Natural killer cell treated with Interleukin-12 subunit alpha and Interleukin-12 subunit beta and Interleukin-15 and Interleukin-18, amount 100 ng/mL, for 72 hours (primary cell): ENCODE data around the gene ABHD16B. TPM values are rescaled to one million over a fixed set of nuclear protein-coding genes. Genes with fewer than 3 reads are reported as not detected.
A peak's percentile ranks its signal among the peaks of the same experiment; 100 is the strongest.

Experiments used
- ATAC-seq, 2 donors: fragments of 150-1000 bp; cut with Tn5 transposase in 1 of 2; sonication (Bioruptor Pico), chemical (Tn5 transposase) in 1 of 2; 2 replicates each; pipeline ENCODE4 v1.10.0; 2021
- DNase-seq: peaks from one replicate; pipeline ENCODE4 v3.0.0; 2022; ENCODE audit warnings: low spot score
- H3K27ac Mint-ChIP-seq, 2 donors: 1 replicate in 1 of 2; 2 replicates in 1 of 2; pipeline ENCODE4 v1.8.0; 2022; ENCODE audit warnings: mixed read lengths in 2 of 2, mild to moderate bottlenecking in 1 of 2, moderate library complexity in 1 of 2
- H3K27me3 Mint-ChIP-seq, 2 donors: 1 replicate in 1 of 2; 2 replicates in 1 of 2; pipeline ENCODE4 v1.8.0; 2022; ENCODE audit warnings: mixed read lengths in 2 of 2
- H3K36me3 Mint-ChIP-seq: one replicate; pipeline ENCODE4 v1.8.0; 2022; ENCODE audit warnings: mixed read lengths
- H3K4me1 Mint-ChIP-seq, 2 donors: 1 replicate in 1 of 2; 2 replicates in 1 of 2; pipeline ENCODE4 v1.8.0; 2022; ENCODE audit warnings: low read depth in 2 of 2, mixed read lengths in 2 of 2, mild to moderate bottlenecking in 1 of 2
- H3K4me3 Mint-ChIP-seq: one replicate; pipeline ENCODE4 v1.8.0; 2022; ENCODE audit warnings: mixed read lengths
- H3K9me3 Mint-ChIP-seq: 2 replicates; pipeline ENCODE4 v1.8.0; 2022; ENCODE audit warnings: mixed read lengths
- total RNA-seq, 2 donors: library from RNA; stranded (reverse); gene quantifications; one replicate each; pipeline ENCODE4 v1.2.3, GENCODE V29; 2022

Gene ABHD16B
- total RNA-seq, 2 donors from 2014 or later, result not detected

DNA sequence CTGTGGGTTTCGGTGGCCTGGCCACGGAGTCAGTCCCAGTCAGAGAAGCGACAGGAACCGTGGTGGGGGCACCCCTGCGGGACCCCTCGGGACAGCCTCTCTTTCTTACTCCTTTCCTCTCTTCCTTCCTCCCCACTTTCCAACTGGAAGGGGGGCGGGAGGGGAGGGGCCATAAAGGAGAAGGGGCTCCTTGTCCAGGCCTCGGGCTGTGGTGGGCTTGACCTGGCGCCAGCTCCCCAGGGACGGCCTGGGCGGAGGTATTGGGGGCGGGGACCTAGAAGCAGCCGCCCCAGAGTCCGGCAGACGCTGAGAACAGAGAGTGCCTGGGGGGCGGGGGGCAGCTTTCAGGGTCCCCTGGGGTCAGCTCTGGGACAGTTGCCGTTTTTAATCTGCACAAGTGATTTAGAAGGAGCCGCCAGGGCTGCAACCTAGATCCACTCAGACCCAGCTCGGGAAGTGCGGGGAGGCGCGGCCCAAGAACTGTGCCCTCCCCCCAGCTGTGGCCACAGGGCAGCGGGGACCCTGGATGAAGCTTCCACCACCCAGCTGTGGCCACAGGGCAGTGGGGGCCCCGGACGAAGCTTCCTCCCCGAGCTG, 6.4 kb upstream of the ABHD16B start:
- H3K9me3 Mint-ChIP-seq, result no peaks in the 10 kb centered on the region
- H3K27me3 Mint-ChIP-seq, result peaks cover 10 to 14% of the 10 kb centered on the region in 2 donors
- no peak for ATAC-seq
- no peak overlapping the region for H3K4me3 Mint-ChIP-seq
- peaks cover 21 to 23% of the 10 kb centered on the region in 2 donors for H3K4me1 Mint-ChIP-seq
- no peak overlapping the region for H3K27ac Mint-ChIP-seq
- DNase-seq, result no peak
- H3K36me3 Mint-ChIP-seq, result no peaks in the 10 kb centered on the region

DNA sequence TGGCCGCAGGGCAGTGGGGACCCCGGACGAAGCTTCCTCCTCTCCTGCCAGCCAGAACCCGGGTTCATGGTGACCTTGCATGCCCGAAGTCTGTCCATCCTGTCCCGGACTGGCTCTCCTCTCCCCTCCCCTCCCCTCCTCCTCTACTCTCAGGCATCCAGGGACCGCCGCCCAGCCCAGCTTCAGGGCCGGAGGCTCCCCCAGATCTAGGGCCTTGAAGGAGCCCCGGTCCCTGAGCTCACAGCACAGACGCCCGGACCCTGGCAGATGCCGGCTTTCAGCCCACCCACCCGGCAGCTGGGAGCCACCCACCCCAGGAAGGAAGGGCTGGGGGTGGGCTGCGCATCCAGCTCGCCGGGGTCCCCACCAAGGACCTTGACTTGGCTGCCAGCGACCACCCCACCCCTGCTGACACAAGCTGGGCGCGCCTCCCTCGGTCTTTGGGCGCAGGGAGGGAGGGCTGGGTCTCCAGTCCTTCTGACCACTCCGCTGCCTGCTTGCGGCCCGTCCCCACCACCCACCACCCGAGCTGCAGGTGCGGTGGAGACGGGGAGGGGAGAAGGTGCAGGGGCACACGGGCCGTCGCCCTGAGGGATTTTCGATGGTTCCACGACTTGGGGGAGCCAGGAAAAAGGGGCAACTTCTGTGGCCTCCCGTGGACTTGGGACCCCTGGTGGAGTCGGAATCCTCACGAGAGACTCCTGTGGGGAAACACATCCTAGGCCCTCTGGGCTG, 5.8 kb upstream of the ABHD16B start:
- H3K9me3 Mint-ChIP-seq, result no peaks in the 10 kb centered on the region
- H3K27ac Mint-ChIP-seq, result no peak overlapping the region
- no peaks in the 10 kb centered on the region for H3K36me3 Mint-ChIP-seq
- H3K27me3 Mint-ChIP-seq, result peaks cover 9 to 12% of the 10 kb centered on the region in 2 donors
- peak; percentile 34 for DNase-seq
- H3K4me1 Mint-ChIP-seq, result peaks cover 20 to 23% of the 10 kb centered on the region in 2 donors
- no peak for ATAC-seq
- H3K4me3 Mint-ChIP-seq, result no peak overlapping the region

DNA sequence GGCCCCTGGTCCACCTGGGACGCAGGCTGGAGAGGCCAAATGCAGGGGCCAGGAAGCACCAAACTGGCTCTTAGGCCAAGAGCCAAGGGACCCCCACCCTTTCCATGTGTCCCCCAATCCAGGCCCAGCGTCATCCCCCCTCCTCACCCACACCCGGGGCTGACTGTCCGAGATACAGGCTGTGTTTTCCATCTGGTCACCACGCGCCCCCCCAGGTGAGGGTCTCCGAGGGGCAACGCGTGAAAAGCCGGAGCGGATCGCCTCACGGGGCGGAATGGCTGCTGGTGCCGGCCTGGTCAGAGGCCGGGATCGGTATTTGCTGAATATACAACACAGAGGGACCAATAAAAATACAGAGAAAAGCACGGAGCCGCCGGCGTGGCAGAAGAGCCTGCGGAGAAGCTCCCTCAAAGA, 5.2 kb upstream of the ABHD16B start:
- no peak for ATAC-seq
- no peak overlapping the region for H3K27ac Mint-ChIP-seq
- H3K36me3 Mint-ChIP-seq, result no peaks in the 10 kb centered on the region

DNA sequence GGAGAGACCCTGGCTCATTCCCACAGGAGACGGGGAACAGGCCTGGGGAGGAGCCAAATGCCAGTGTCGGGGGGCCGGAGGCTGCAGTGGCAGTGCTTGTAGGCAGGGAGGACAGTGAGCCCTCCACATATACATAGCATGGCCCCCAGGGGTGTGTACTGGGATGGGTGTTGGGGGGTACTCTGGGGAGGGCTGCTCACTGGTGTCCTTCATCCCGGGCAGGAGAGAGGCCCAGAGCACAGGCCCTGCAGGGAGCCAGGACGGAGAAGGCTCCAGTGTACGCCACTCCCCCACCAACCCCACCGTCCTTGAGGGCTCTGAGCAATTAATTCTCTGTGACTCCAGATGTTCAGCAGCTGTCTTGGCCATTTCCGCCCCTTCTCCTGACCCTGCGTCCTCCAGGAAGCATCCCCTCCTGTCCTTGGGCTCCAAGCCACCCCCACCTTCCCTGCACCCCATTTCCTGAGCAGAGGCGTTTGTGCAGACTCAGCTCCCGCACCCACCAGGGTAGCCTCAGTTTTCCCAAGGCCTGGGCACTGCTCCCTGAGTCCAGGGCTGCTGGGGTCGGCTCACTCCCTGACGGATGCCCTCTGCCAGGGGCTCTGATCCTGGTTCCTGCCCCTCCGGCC, 3.4 kb upstream of the ABHD16B start:
- H3K4me1 Mint-ChIP-seq, result peaks cover 10 to 13% of the 10 kb centered on the region in 2 donors
- H3K36me3 Mint-ChIP-seq, result no peaks in the 10 kb centered on the region
- no peak for DNase-seq
- ATAC-seq, result no peak
- H3K27ac Mint-ChIP-seq, result peak overlapping the region in 1 of 2 donors; percentile 31
- H3K9me3 Mint-ChIP-seq, result no peaks in the 10 kb centered on the region
- no peaks in the 10 kb centered on the region for H3K27me3 Mint-ChIP-seq
- H3K4me3 Mint-ChIP-seq, result no peak overlapping the region

More for the DNA sequence above, 5.2 kb upstream of the ABHD16B start:
- no peaks in the 10 kb centered on the region for H3K9me3 Mint-ChIP-seq
- H3K27me3 Mint-ChIP-seq, result peaks cover 4 to 7% of the 10 kb centered on the region in 2 donors
- peaks cover 14 to 20% of the 10 kb centered on the region in 2 donors for H3K4me1 Mint-ChIP-seq
- peak; percentile 42 for DNase-seq
- H3K4me3 Mint-ChIP-seq, result no peak overlapping the region

DNA sequence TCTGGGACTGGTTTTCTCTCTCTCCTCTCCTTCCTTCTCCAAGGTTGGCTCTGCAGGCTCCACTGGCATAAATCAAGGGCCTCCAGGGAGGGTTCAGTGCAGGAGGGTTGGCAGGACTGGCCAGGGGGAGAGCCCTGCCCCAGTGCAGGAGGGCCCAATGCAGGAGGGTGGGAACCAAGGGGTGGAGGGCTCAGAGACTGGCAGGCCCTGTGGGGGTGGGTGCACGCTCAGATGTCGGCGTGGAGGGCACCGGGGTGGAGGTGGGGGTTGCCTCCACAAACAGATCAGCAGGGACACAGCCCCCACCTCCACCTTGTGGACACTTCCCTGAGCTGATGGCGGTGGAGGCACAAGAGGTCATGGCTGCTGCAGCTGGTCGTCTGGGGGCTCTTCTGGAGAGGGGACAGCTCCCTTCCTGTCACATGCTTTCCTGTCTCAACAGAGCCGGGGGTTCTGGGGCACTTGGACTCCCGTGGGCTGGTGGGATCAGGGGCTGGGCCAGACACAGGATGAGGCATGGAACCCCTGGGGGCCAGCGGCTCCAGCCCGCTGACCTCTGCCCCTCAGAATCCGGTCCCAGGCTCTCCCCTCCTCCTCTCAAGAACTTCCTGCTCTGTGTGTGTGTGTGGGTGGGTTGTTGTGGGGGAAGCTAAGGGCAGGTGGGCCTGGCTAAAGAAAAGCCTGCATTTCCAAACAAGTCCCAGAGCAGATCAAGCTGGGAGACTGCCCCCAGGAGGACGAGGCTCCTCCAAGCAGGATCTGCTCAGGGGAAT, 2.7 kb upstream of the ABHD16B start:
- Mint-ChIP-seq H3K36me3 (no peaks in the 10 kb centered on the region), H3K9me3 (no peaks in the 10 kb centered on the region), H3K4me1 (peaks cover 16 to 19% of the 10 kb centered on the region in 2 donors), H3K4me3 (no peak overlapping the region), H3K27me3 (no peaks in the 10 kb centered on the region), H3K27ac (peak overlapping the region in 1 of 2 donors; percentile 31)
- no peak for ATAC-seq
- no peak for DNase-seq

DNA sequence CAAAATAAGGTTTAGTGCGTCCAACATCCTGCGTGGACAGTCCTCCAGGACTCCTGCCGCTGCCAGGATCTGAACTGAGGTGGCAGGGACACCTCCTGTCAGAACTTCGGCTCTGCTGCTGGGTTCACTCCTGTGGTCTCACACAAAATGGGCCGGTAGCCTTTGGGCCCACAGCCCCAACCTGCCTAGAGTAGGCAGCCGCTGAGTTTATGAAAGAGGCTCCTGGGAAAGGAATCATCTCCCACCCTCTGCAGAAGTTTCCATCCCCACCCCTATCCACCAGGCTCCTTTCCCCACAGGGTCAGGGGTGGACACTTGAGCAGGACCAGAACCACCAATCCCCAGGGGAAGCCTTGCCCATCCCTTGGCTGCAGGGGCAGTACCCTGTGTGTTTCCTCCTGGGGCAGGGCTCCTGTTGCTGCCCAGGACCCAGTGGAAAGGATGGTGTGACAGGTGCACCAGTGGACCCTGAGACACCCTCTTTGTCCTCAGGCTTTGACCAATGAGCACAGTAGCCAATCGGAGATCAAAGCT, 2.1 kb upstream of the ABHD16B start:
- Mint-ChIP-seq H3K9me3 (no peaks in the 10 kb centered on the region), H3K27ac (no peak overlapping the region), H3K4me1 (peaks cover 23 to 24% of the 10 kb centered on the region in 2 donors), H3K36me3 (no peaks in the 10 kb centered on the region), H3K27me3 (no peaks in the 10 kb centered on the region), H3K4me3 (no peak overlapping the region)
- ATAC-seq, result no peak
- DNase-seq, result no peak

DNA sequence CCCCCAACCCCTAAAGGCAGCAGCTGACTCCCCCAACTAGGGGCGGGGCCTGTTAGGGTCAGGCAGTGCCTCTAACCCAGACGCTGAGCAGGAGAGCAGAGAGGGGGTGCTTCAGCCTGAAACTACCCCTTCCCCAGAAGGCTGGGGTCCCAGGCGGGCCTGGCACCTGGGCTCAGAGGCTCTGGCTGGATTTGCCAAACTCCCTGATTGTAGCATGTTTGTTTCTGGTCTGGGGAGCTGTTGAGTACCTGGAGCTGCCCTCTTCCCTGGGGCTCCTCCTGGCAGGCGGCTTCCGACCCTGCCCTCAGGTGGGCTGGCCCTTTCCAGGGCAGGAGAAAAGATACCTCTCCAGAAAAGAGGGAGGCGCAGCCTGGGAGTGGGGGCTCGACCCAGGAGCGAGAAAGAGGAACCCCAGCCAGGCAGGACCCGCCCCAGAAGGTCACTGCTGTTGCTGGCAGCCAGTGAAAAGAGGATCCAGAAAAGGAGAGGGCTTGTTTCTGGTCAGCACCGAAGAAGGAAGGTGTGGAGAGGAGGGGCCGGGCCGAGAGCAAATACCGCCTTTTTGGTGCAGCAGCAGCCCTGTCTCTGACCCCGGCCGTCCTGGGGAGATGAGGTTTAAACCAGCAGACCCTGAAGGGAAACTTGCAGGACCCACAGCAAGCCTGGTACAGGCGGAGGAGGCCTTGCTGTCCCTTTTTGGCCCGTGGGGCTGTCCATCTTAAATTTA, 810 bp upstream of the ABHD16B start:
- Mint-ChIP-seq H3K9me3 (no peaks in the 10 kb centered on the region), H3K4me3 (no peak overlapping the region), H3K4me1 (peaks cover 24% of the 10 kb centered on the region in 2 donors), H3K36me3 (no peaks in the 10 kb centered on the region), H3K27me3 (no peaks in the 10 kb centered on the region), H3K27ac (peak overlapping the region in 1 of 2 donors; percentile 46)
- no peak for ATAC-seq
- DNase-seq, result no peak

DNA sequence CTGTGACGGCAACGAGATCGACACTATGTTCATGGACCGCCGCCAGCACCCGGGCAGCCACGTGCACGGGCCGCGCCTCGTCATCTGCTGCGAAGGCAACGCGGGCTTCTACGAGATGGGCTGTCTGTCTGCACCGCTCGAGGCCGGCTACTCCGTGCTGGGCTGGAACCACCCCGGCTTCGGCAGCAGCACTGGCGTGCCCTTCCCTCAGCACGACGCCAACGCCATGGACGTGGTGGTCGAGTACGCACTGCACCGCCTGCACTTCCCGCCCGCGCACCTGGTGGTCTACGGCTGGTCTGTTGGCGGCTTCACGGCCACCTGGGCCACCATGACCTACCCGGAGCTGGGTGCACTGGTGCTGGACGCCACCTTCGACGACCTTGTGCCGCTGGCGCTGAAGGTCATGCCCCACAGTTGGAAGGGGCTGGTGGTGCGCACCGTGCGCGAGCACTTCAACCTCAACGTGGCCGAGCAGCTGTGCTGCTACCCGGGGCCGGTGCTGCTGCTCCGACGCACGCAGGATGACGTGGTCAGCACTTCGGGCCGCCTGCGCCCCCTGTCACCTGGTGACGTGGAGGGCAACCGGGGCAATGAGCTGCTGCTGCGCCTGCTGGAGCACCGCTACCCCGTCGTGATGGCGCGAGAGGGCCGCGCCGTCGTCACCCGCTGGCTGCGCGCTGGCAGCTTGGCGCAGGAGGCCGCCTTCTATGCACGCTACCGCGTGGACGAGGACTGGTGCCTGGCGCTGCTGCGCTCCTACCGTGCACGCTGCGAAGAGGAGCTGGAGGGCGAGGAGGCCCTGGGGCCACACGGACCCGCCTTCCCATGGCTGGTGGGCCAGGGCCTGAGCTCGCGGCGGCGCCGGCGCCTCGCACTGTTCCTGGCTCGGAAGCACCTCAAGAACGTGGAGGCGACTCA, 943 bp downstream of the ABHD16B start:
- Mint-ChIP-seq H3K27me3 (no peaks in the 10 kb centered on the region), H3K4me3 (no peak overlapping the region), H3K9me3 (no peaks in the 10 kb centered on the region), H3K27ac (no peak overlapping the region), H3K36me3 (no peaks in the 10 kb centered on the region), H3K4me1 (peaks cover 27 to 32% of the 10 kb centered on the region in 2 donors)
- peak; percentile 57 for DNase-seq
- no peak for ATAC-seq

DNA sequence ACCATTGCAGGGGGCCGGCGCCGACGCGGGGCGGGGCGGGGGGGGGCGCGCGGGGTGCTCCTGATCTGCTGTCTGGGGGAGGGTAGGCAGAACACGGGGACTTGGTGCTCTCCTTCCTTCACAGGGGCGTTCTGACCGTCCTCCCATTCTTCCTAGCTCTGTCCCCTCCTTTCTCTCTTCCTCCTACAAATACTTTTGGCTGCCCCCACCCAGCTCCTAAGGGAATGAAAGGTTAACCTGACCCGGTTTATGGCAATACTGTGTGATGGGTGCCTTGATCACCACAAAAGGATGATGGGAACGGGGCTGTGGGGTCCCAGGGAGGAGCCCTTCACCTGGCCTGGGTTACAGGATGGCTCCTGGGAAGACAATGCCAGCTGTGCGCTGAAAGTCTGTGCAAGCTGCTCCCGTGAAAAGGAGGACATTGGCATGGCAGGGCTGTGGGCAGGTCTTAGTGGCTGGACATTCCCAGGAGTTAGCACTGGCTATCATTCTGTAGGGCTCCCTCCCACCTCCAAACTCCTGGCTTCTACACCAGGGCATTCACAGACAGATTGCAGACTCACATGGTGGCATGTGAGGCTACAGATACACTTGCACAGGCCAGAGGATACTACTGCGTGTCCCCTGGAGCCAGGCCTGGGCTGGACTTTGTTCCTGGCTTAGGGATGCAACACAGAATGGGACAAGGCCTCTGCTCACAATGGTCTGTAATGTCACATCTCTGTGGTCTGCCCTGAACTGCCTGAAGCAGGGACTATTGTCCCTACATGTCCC, 1.9 kb downstream of the ABHD16B start:
- Mint-ChIP-seq H3K27me3 (no peaks in the 10 kb centered on the region), H3K27ac (peak overlapping the region; percentile 92 to 94), H3K4me3 (peak overlapping the region; percentile 94), H3K9me3 (no peaks in the 10 kb centered on the region), H3K4me1 (peaks cover 24 to 29% of the 10 kb centered on the region in 2 donors), H3K36me3 (no peaks in the 10 kb centered on the region)
- ATAC-seq (no peak), DNase-seq (peak; percentile 5)

DNA sequence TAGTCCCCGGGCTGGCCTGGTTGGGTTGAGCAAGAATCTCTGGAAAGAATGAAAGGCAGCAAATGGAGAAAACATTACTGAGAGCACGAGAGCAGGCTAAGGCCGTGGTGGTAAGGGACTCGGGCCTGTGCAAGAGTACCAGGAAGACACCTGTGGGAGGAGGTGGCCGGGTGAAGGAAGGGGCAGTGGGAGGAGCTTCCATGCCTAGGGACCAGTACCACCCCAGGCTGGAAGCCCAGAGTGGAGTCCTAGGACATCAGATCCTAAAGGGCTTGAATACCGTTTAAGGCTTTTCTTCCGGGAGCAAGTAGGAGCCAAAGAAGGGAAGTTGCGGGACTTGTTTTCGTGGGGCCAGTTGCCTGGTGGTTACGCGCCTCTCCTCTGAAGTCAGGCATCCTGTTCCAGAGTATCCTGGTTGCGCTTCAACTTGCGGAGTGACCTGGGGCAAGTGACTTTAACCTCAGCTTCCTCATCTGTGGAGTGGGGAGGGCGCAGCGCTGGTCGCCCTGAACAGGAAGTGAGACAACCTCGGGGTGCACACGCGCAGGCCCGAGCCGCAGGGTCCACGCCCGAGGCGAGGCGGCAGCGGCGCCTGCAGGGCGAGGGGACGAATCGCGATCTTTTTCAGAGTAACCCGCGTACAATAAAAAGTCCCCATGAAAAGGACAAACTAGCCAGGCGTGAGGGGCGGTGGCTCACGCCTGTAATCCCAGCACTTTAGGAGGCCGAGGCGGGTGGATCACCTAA, 2.7 kb downstream of the ABHD16B start:
- Mint-ChIP-seq H3K9me3 (no peaks in the 10 kb centered on the region), H3K4me3 (peak overlapping the region; percentile 94), H3K27me3 (no peaks in the 10 kb centered on the region), H3K36me3 (no peaks in the 10 kb centered on the region), H3K27ac (peak overlapping the region; percentile 92 to 94), H3K4me1 (peaks cover 19 to 22% of the 10 kb centered on the region in 2 donors)
- ATAC-seq (peak; percentile 86 to 87), DNase-seq (peak; percentile 90)

DNA sequence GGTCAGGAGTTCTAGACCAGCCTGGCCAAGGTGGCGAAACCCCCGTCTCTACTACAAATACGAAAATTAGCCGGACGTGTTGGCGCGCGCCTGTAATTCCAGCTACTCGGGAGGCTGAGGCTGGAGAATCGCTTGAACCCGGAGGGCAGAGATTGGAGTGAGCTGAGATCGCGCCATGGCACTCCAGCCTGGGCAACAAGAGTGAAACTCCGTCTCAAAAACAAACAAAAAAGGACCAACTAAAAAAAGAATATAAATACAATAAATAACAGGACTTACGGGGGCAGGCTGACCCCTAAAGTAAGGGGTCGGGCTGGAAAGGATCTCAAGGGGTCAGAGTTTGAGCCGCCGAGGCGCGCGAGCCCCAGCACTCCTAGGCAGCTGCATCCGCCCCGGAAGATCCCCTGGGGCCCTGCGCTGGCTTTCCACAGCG, 3.3 kb downstream of the ABHD16B start:
- Mint-ChIP-seq H3K27ac (peak overlapping the region; percentile 92 to 94), H3K27me3 (no peaks in the 10 kb centered on the region), H3K9me3 (no peaks in the 10 kb centered on the region), H3K4me1 (peaks cover 17 to 22% of the 10 kb centered on the region in 2 donors), H3K4me3 (peak overlapping the region; percentile 94), H3K36me3 (no peaks in the 10 kb centered on the region)
- ATAC-seq, result no peak
- DNase-seq, result no peak
